SK-N-SH treated with all-trans-retinoic acid at 6 μM for 48 hours (cell line): ENCODE results near the gene FHIT.

Experiments used
- ATAC-seq: fragments of 200-7000 bp; cut with Tn5 transposase; 3 replicates; pipeline ENCODE4 v1.9.1; 2020; ENCODE audit warnings: mild to moderate bottlenecking, moderate library complexity
- ARNTL ChIP-seq: fragments of 450-650 bp; formaldehyde crosslinking; IDR thresholded peaks from 2 replicates; pipeline ENCODE4 v1.5.0; 2020; ENCODE audit warnings: low read depth, mild to moderate bottlenecking, moderate library complexity, borderline replicate concordance
- BACH2 ChIP-seq: fragments of 250-450 bp; sonication (Bioruptor Pico); IDR thresholded peaks from 2 replicates; pipeline ENCODE4 v1.9.0; 2021; ENCODE audit warnings: mild to moderate bottlenecking, borderline replicate concordance
- CREB5 ChIP-seq: fragments of 250-450 bp; sonication (Bioruptor Pico); IDR thresholded peaks from 2 replicates; pipeline ENCODE4 v1.5.1; 2020; ENCODE audit warnings: low read depth, mild to moderate bottlenecking, moderate library complexity
- CSDC2 ChIP-seq: fragments of 250-450 bp; sonication (Bioruptor Pico); IDR thresholded peaks from 2 replicates; pipeline ENCODE4 v1.5.0; 2020; ENCODE audit warnings: mild to moderate bottlenecking, moderate library complexity
- CSRNP3 ChIP-seq: fragments of 250-450 bp; sonication (Bioruptor Pico); IDR thresholded peaks from 2 replicates; pipeline ENCODE4 v1.5.1; 2021; ENCODE audit warnings: mild to moderate bottlenecking, moderate library complexity
- ESRRG ChIP-seq: fragments of 250-450 bp; sonication (Bioruptor Pico); IDR thresholded peaks from 2 replicates; pipeline ENCODE4 v1.6.1; 2021; ENCODE audit warnings: mild to moderate bottlenecking
- GLIS3 ChIP-seq: fragments of 250-450 bp; sonication (Bioruptor Pico); IDR thresholded peaks from 2 replicates; pipeline ENCODE4 v1.5.0; 2020; ENCODE audit warnings: mild to moderate bottlenecking, moderate library complexity
- ISL1 ChIP-seq: fragments of 250-450 bp; sonication (Bioruptor Pico); IDR thresholded peaks from 2 replicates; pipeline ENCODE4 v2.1.2; 2022; ENCODE audit warnings: mild to moderate bottlenecking, moderate library complexity
- OSR1 ChIP-seq: fragments of 250-450 bp; sonication (Bioruptor Pico); IDR thresholded peaks from 2 replicates; pipeline ENCODE4 v1.8.0; 2022; ENCODE audit warnings: moderate library complexity, mild to moderate bottlenecking, inconsistent platforms
- PATZ1 ChIP-seq: fragments of 250-450 bp; sonication (Bioruptor Pico); IDR thresholded peaks from 2 replicates; pipeline ENCODE4 v1.8.0; 2020; ENCODE audit warnings: mild to moderate bottlenecking, moderate library complexity, borderline replicate concordance
- POU6F1 ChIP-seq: fragments of 250-450 bp; sonication (Bioruptor Pico); IDR thresholded peaks from 2 replicates; pipeline ENCODE4 v1.8.0; 2021; ENCODE audit warnings: low read depth, mild to moderate bottlenecking, moderate library complexity, borderline replicate concordance
- PPARA ChIP-seq: fragments of 250-450 bp; sonication (Bioruptor Pico); IDR thresholded peaks from 2 replicates; pipeline ENCODE4 v1.5.0; 2020; ENCODE audit warnings: mild to moderate bottlenecking, borderline replicate concordance
- RARB ChIP-seq: fragments of 250-450 bp; sonication (Bioruptor Pico); IDR thresholded peaks from 2 replicates; pipeline ENCODE4 v1.8.0; 2021; ENCODE audit warnings: mild to moderate bottlenecking, moderate library complexity
- SNAI2 ChIP-seq: fragments of 250-450 bp; sonication (Bioruptor Pico); IDR thresholded peaks from 2 replicates; pipeline ENCODE4 v1.5.0; 2020; ENCODE audit warnings: mild to moderate bottlenecking, moderate library complexity
- TCF4 ChIP-seq: fragments of 250-450 bp; sonication (Bioruptor Pico); IDR thresholded peaks from 2 replicates; pipeline ENCODE4 v1.8.0; 2021; ENCODE audit warnings: mild to moderate bottlenecking, moderate library complexity, borderline replicate concordance
- TOX ChIP-seq: fragments of 250-450 bp; sonication (Bioruptor Pico); IDR thresholded peaks from 2 replicates; pipeline ENCODE4 v1.8.0; 2021; ENCODE audit warnings: mild to moderate bottlenecking, moderate library complexity, borderline replicate concordance
- TSHZ2 ChIP-seq: fragments of 250-450 bp; sonication (Bioruptor Pico); IDR thresholded peaks from 2 replicates; pipeline ENCODE4 v1.5.0; 2020; ENCODE audit warnings: mild to moderate bottlenecking, moderate library complexity
- ZC3H10 ChIP-seq: fragments of 250-450 bp; sonication (Bioruptor Pico); IDR thresholded peaks from 2 replicates; pipeline ENCODE4 v1.5.1; 2021; ENCODE audit warnings: mild to moderate bottlenecking, moderate library complexity
- ZFP3 ChIP-seq: fragments of 250-450 bp; sonication (Bioruptor Pico); IDR thresholded peaks from 2 replicates; pipeline ENCODE4 v1.5.0; 2020; ENCODE audit warnings: mild to moderate bottlenecking, moderate library complexity
- ZFP30 ChIP-seq: fragments of 450-650 bp; formaldehyde crosslinking; IDR thresholded peaks from 2 replicates; pipeline ENCODE4 v1.5.0; 2022; ENCODE audit warnings: mild to moderate bottlenecking, moderate library complexity
- ZNF565 ChIP-seq: fragments of 450-650 bp; formaldehyde crosslinking; conservative IDR thresholded peaks from 2 replicates; pipeline ENCODE4 v1.5.0; 2020; ENCODE audit warnings: low read depth, mild to moderate bottlenecking, moderate library complexity
- ZNF70 ChIP-seq: fragments of 450-650 bp; formaldehyde crosslinking; IDR thresholded peaks from 2 replicates; pipeline ENCODE4 v1.5.0; 2020; ENCODE audit warnings: mild to moderate bottlenecking, moderate library complexity
- ZNF8 ChIP-seq: fragments of 450-650 bp; formaldehyde crosslinking; IDR thresholded peaks from 2 replicates; pipeline ENCODE4 v1.5.0; 2020; ENCODE audit warnings: mild to moderate bottlenecking, moderate library complexity

FHIT gene

GRCh38 chr3:60764870-60765269 lies 486.4 kb downstream of the FHIT start:
- ATAC-seq, result no peak
- no peak for TF ChIP-seq RARB (CRISPR knock-in tag)
- TF ChIP-seq SNAI2, result no peak
- no peak for TF ChIP-seq TSHZ2
- TF ChIP-seq ZC3H10 (CRISPR knock-in tag), result no peak
- TF ChIP-seq ARNTL (CRISPR knock-in tag), result no peak
- no peak for TF ChIP-seq ZFP3
- TF ChIP-seq ZNF565 (CRISPR knock-in tag), result no peak
- no peak for TF ChIP-seq PPARA (CRISPR knock-in tag)
- TF ChIP-seq ISL1, result no peak
- no peak for TF ChIP-seq CSRNP3 (CRISPR knock-in tag)
- no peak for TF ChIP-seq OSR1
- TF ChIP-seq GLIS3, result no peak

GRCh38 chr3:60760145-60760544 lies 491.1 kb downstream of the FHIT start:
- TF ChIP-seq CSDC2 (CRISPR knock-in tag), result no peak
- TF ChIP-seq POU6F1 (CRISPR knock-in tag), result no peak
- TF ChIP-seq ESRRG (CRISPR knock-in tag), result no peak
- no peak for TF ChIP-seq PATZ1 (CRISPR knock-in tag)
- TF ChIP-seq ZC3H10 (CRISPR knock-in tag), result no peak
- TF ChIP-seq TOX (CRISPR knock-in tag), result no peak
- no peak for TF ChIP-seq CREB5
- no peak for TF ChIP-seq ISL1
- TF ChIP-seq GLIS3, result no peak
- no peak for TF ChIP-seq ZNF565 (CRISPR knock-in tag)
- TF ChIP-seq ZFP3, result no peak
- no peak for TF ChIP-seq TCF4 (CRISPR knock-in tag)
- no peak for TF ChIP-seq ZNF8 (CRISPR knock-in tag)
- TF ChIP-seq CSRNP3 (CRISPR knock-in tag), result no peak
- no peak for TF ChIP-seq ARNTL (CRISPR knock-in tag)
- no peak for ATAC-seq

GRCh38 chr3:60759439-60759838 lies 491.8 kb downstream of the FHIT start:
- no peak for ATAC-seq
- TF ChIP-seq TCF4 (CRISPR knock-in tag) (no peak), GLIS3 (no peak), ZNF70 (CRISPR knock-in tag) (no peak), TOX (CRISPR knock-in tag) (no peak), CSRNP3 (CRISPR knock-in tag) (no peak), SNAI2 (no peak), ZFP3 (no peak), ZFP30 (CRISPR knock-in tag) (no peak), ISL1 (no peak), OSR1 (no peak), TSHZ2 (no peak), ZNF565 (CRISPR knock-in tag) (no peak), BACH2 (CRISPR knock-in tag) (no peak), CSDC2 (CRISPR knock-in tag) (no peak)
